Upper lobe of right lung (tissue), 1 donor: ENCODE data around the gene UGT1A9. TPM values are rescaled to one million over a fixed set of nuclear protein-coding genes. Genes with fewer than 3 reads are reported as not detected.

Experiments used
- ATAC-seq: fragments of 200-7000 bp; cut with Tn5 transposase; one replicate; pipeline ENCODE4 v1.9.1; 2020; ENCODE audit warnings: mild to moderate bottlenecking, moderate library complexity
- DNase-seq: peaks from one replicate; pipeline ENCODE4 v3.0.0-alpha.2; 2020
- H3K27ac ChIP-seq: fragments of 200-600 bp; one replicate; pipeline ENCODE4 v1.8.0; 2022
- H3K27me3 ChIP-seq: fragments of 200-600 bp; one replicate; pipeline ENCODE4 v1.8.0; 2022; ENCODE audit warnings: mild to moderate bottlenecking
- H3K36me3 ChIP-seq: fragments of 200-600 bp; one replicate; pipeline ENCODE4 v1.8.0; 2022
- H3K4me1 ChIP-seq: fragments of 200-600 bp; one replicate; pipeline ENCODE4 v1.8.0; 2022
- H3K4me3 ChIP-seq: fragments of 200-600 bp; one replicate; pipeline ENCODE4 v1.8.0; 2022; ENCODE audit warnings: mild to moderate bottlenecking
- H3K9me3 ChIP-seq: fragments of 200-600 bp; one replicate; pipeline ENCODE4 v1.8.0; 2022
- CTCF ChIP-seq: fragments of 200-600 bp; IDR thresholded peaks from one replicate; pipeline ENCODE4 v1.8.0; 2022; ENCODE audit warnings: antibody characterized with exemption
- intact Hi-C: fragments of 100-400 bp; cut with DNase I; formaldehyde crosslinking; loops from one replicate; pipeline ENCODE4 v1.11.0; 2022
- total RNA-seq: library from RNA; stranded (reverse); fragmentation: NEBNext Ultra II Directional; extraction: Animal tissue kit (Norgen Biotek cat#: 25700); gene quantifications from one replicate; pipeline ENCODE4 v1.2.1, GENCODE V29; 2021
- donor health status: DM: no; HTN: yes; CAD: no; lungs with severe emphysema.

Gene UGT1A9
- total RNA-seq, 1 donor from 2014 or later, result not detected

- intact Hi-C loops, result no loop called here
- Histone ChIP-seq H3K27me3 (no peaks in the 10 kb centered on the region), H3K4me1 (no peaks in the 10 kb centered on the region), H3K4me3 (no peak overlapping the region), H3K9me3 (no peaks in the 10 kb centered on the region), H3K36me3 (no peaks in the 10 kb centered on the region), H3K27ac (no peak overlapping the region)
- no peak for DNase-seq
- no peak for ATAC-seq
- TF ChIP-seq CTCF, result no peak
Measured at GRCh38 chr2:233708942-233709341, 37.2 kb downstream of the UGT1A9 start.

GRCh38 chr2:233711312-233712008, 39.8 kb downstream of the UGT1A9 start:
- no peak overlapping the region for H3K27ac ChIP-seq
- TF ChIP-seq CTCF, result peak; percentile 83
- H3K4me1 ChIP-seq, result no peaks in the 10 kb centered on the region
- no peaks in the 10 kb centered on the region for H3K27me3 ChIP-seq
- ATAC-seq (peak; percentile 95), DNase-seq (peak; percentile 92)
- no peaks in the 10 kb centered on the region for H3K9me3 ChIP-seq
- no peaks in the 10 kb centered on the region for H3K36me3 ChIP-seq
- H3K4me3 ChIP-seq, result no peak overlapping the region
- intact Hi-C loops, result no loop called here

GRCh38 chr2:233712611-233713261, 41.0 kb downstream of the UGT1A9 start, which contains the start of gene UGT1A5:
UGT1A5 (plus strand) TSS chr2:233712907; CDS start chr2:233712992, 85 bp downstream.
- Histone ChIP-seq H3K4me1 (no peaks in the 10 kb centered on the region), H3K4me3 (no peak within 1 kb of the TSS), H3K36me3 (no peaks in the 10 kb centered on the region), H3K9me3 (no peaks in the 10 kb centered on the region), H3K27ac (no peak within 1 kb of the TSS), H3K27me3 (no peaks in the 10 kb centered on the region)
- intact Hi-C loops, result no loop called here
- DNase-seq (no peak), ATAC-seq (no peak)
- no peak for TF ChIP-seq CTCF

- intact Hi-C loops, result no loop called here
Measured at GRCh38 chr2:233713262-233713615, 41.5 kb downstream of the UGT1A9 start.

GRCh38 chr2:233714121-233714520, 42.4 kb downstream of the UGT1A9 start:
- H3K9me3 ChIP-seq, result no peaks in the 10 kb centered on the region
- H3K27me3 ChIP-seq, result no peaks in the 10 kb centered on the region
- intact Hi-C loops, result no loop called here
- H3K27ac ChIP-seq, result no peak overlapping the region
- no peak for ATAC-seq
- H3K4me1 ChIP-seq, result no peaks in the 10 kb centered on the region
- H3K4me3 ChIP-seq, result no peak overlapping the region
- no peak for TF ChIP-seq CTCF
- no peak for DNase-seq
- no peaks in the 10 kb centered on the region for H3K36me3 ChIP-seq

More at GRCh38 chr2:233713262-233713615, 41.5 kb downstream of the UGT1A9 start:
- ATAC-seq (no peak), DNase-seq (no peak)
- Histone ChIP-seq H3K4me1 (no peaks in the 10 kb centered on the region), H3K27me3 (no peaks in the 10 kb centered on the region), H3K9me3 (no peaks in the 10 kb centered on the region), H3K4me3 (no peak overlapping the region), H3K36me3 (no peaks in the 10 kb centered on the region), H3K27ac (no peak overlapping the region)
- TF ChIP-seq CTCF, result no peak
